Kasumi-1 (cell line): ENCODE data around the gene ASF1B.
"Not testable (repeated sequence)": the region's sequence is repeated elsewhere in the genome, so short reads cannot be mapped to it uniquely, and the experiment has no call there.

ENCODE experiments used
- DNase-seq, 2 experiments: peaks; one replicate each; lab custom pipeline; 2025; lab: John Stamatoyannopoulos, UW

Gene ASF1B

GRCh38 chr19:14136509-14137281 is at the start of gene ASF1B:
Gene ASF1B, minus strand, starts transcription at chr19:14136589. Its CDS starts 133 bp downstream, at chr19:14136456.
- DNase-seq = peak; percentile 100

DNA sequence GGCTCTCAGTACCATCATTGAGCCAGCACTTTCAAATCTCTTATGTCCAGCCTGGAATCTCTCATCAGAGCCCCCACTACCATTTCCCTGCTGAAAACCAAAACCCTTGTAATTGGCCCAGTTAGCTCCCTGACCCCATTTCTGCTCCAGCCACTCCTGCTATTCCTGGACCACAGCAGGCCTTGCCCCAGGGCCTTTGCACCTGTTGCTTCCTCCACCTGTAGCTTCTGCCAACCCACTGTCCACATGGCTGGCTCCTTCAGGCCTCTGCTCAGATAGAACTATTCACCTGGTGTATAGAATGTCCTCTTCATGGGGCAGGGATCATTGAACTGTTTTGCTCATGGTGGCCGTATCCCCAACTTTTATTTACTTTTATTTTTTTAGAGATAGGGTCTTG is 49.3 kb upstream of the ASF1B start:
- not testable (repeated sequence) for DNase-seq

DNA sequence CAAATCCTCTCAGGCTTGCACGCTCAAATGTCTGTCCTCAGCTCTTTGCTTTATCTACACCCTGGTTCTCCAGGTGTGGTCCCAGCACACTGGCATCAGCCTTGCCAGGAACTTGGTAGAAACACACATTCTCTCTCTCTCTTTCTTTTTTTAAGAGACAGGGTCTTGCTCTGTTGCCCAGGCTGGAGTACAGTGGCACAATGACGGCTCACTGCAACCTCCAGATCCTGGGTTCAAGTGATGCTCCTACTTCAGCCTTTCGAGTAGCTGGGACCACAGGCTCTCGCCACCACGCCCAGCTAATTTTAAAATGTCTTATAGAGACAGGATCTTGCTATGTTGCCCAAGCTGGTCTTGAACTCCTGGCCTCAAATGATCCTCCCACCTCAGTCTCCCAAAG is 48.8 kb upstream of the ASF1B start:
- no peak for DNase-seq

DNA sequence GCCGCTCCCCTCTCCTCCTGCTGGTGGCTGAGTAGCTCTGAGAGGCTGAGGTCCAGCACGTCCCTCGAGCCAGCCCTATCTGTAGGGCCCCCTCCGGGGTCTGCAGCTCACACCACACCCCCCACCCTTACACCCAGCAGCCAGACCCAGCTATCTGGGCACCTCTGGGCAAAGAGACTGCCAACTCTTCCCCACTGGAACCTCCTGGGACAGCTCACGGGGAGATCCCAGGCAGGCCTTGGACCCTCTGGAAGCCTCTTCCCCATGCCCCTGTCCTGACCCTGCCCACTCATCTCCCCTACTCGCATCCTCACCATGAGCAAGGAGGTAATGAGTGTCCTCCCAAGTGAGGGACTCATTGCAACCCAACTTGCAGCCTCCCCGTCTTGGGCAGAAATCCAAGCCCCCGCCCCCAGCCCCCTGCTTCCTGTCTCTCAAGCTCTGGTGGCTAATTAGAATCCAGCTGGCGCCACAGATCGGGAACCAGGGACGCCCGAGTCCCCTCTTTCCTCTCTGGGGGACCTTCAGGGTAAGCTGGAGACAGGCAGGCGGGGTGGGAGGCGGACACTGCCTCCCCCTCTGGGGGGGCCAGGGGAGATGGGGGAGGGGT is 47.5 kb upstream of the ASF1B start:
- no peak for DNase-seq

DNA sequence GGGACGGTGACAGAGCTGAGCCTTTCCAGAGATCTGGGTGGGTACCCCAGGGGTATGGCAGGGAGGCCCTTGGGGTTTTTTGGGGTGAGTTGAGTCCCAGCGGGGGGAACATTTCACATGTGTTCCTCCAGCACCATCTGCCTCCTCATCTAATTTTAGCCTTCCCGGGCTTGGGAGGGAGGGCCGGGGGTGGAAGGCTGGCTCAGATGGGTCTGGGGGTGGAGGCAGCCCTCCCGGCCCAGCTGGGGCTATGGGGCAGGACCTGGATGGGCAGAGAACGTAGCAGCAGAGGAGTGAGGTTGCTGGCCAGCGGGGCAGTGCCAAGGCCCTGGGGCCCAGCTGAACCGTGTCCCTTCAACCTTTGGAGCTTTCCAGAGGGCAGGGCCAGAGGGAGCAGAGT is 46.1 kb upstream of the ASF1B start:
- DNase-seq = no peak

- DNase-seq = no peak
These were observed 45.5 kb upstream of the ASF1B start for GRCh38 chr19:14181906-14182305.

- DNase-seq = not testable (repeated sequence)
These were observed 44.8 kb upstream of the ASF1B start for GRCh38 chr19:14181199-14181598.

GRCh38 chr19:14177496-14178074 is 41.2 kb upstream of the ASF1B start:
- no peak for DNase-seq

DNA sequence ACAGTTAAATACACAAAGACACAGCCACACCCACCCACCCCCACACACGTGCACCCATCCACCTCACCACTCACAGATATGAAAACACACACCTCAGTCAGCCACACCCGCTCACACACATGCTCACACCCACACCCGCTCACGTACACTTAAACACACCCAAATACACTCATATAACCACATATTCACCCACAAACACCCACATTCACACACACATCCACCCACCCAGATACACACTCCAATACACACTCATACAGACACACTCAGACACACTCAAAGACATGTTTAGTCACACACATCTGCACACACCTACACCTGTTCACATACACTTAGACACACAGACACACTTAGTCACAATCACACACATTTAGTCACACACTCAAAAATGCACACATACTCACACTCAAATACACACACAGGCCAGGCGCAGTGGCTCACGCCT is 39.0 kb upstream of the ASF1B start:
- DNase-seq = no peak

DNA sequence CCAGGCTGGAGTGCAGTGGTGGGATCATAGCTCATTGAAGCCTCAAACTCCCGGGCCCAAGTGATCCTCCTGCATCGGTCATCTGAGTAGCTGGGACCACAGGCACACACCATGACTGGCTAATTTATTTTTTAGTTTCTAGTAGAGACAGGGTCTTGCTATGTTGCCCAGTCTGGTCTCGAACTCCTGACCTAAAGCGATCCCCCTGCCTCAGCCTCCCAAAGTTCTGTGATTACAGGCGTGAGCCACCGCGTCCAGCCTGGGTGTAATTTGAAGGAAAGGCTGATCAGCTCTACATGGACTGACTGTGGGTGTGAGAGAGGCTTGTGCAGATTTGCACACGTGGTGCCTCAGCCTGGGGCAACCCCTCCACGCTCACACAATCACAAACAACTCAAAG is 38.5 kb upstream of the ASF1B start:
- DNase-seq = no peak

GRCh38 chr19:14168993-14169392 is 32.6 kb upstream of the ASF1B start:
- DNase-seq = no peak

DNA sequence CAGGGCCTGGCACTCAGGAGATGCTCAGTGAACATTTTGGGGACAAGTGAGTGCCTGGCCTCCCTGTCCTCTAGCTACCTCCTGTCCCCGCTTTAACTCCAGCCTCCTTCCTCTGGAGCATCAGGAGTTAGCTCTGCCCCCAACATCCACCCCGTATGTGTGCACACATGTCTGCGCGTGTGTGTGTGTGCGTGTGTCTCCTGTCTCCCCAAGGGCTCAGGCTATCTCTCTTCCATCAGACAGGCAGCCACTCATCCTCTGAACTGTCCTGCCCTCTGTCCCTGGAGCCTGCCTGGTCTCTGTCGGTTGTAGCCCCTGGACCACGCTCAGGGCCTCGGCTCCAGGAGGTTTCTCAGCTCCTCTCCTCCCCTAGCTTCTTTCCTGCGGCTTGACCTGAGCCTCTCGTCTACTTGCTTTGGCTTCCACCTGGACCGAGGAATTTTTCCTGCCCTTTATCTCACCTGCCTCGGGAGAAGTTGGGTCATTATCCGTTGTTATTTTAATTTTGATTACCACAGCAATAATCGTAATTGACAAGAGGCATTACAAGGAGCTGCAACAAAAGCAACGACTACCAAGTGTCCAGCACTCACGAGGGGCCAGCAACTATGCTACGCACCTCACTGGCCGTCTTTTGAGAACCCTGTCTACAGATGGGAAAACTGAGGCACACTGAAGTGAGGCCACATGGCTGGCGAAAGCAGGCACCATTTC is 32.0 kb upstream of the ASF1B start:
- DNase-seq = no peak

GRCh38 chr19:14167576-14168138 is 31.3 kb upstream of the ASF1B start:
- DNase-seq = peak in 1 of 2 experiments; percentile 7

DNA sequence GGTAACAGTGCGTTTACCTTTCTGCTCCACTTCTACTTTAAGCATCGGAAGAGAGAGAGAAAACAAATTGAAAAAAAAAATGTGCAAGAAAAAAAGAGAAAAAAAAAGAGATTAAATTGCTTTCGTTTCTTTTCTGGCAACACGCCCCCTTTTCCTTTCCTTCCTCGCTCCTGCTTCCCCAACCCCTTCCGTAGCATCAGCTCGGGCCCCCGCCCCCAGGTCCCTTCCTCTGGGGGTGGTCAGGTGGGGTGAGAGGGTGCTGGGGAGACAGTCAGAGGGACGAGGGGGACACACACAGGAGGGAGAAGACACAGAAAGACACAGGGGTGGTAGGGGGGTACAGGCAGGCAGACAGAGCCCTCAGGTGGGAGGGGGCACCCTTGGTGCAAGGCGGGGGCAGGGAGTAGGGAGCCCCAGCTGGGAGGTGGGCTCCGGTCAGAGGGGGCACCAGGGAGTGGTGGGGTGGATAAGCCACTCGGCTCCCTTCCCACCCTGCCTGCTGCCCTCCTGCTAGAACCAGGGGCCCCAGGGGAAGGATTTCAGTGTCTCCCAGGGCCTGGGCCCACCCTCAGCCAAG is 30.7 kb upstream of the ASF1B start:
- DNase-seq = no peak

- no peak for DNase-seq
These were observed 29.8 kb upstream of the ASF1B start for GRCh38 chr19:14165990-14166830.

GRCh38 chr19:14164724-14165493 is 28.5 kb upstream of the ASF1B start:
- DNase-seq = no peak

- no peak for DNase-seq
These were observed 27.7 kb upstream of the ASF1B start for GRCh38 chr19:14164082-14164481.

- DNase-seq = no peak
These were observed 26.5 kb upstream of the ASF1B start for GRCh38 chr19:14162871-14163297.

DNA sequence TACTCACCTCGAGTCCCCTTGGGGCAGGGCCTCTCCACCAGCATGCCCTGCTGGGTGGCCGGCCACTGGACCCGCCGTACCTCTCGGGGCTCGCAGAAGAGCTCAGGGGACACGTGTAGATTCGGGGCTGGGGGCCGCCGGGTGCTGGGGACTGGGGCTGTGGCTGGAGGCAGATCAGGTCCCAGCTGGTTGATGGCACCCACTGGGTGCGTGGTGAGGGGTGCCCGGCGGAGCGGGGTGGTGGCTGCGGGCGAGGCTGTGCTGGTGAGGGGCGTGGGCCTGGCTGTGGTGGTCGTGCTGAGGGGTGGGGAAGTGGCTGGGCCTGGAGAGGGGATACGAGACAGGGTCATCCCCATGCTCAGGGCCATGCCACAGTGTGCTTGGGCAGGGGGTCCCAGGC is 24.9 kb upstream of the ASF1B start:
- no peak for DNase-seq

DNA sequence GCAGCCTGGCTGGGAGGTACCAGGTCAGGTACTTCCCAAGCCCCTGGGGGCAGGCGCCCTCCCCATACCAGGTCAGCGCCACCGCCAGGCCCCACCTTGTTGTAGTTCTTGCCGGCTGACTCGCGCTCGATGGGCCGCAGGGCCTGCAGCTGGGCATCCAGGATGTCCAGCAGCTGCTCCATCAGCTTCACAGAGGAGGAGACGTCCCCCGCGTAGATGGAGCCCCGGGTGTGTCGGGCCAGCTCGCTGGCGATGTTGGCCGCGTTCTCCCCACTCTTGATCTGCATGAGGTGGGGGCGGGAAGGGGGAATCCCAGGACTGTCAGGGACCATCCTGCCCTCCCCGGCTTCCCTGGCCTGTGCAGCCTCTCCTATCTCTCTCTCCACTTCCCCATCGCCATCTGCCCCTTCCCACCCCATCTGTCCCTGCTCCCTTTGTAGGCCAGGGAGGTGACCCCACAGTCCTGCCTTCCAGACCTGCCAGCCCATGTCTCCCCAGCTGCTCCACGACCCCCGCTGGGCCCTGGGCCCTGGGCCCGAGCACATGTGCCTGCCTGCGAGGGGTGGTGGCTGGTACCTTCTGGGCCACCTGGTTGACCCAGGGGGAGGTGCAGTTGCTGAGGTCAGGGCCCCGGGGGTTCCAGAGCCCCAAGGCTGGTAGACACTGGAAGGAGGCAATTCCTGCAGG is 23.8 kb upstream of the ASF1B start:
- no peak for DNase-seq
